ENCODE measurements around the gene IL1RN.

Gene IL1RN

DNA sequence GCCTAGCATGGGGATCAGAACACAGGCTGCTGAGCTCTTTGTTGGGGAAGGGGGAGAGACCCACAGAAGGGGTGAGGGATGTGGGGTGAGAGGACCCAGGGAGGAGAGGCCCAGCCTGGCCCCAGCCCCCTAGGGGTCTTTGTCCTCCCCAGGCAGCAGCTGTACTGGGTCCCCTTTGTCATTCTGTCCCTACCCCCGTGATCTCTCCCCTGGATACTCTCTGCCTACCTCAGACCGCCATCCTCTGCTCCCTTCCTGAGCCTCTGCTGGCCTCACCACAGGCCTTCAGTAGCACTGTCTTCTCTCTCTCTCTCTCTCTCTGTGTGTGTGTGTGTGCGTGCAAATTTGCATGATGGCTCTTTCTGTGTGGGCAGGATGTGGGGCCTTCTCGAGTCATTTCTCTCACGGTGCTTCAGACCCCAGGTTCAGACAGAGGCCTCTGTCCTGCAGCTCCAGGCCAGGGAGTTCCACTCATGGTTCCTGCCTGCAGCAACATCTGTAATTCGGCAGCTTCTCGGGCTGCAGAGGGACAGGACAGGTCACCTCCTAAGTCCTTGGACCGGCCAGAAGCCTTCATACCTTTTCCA lies 47.7 kb downstream of the IL1RN start:
- DNase-seq (ENCODE audit: low spot score): no peak

DNA sequence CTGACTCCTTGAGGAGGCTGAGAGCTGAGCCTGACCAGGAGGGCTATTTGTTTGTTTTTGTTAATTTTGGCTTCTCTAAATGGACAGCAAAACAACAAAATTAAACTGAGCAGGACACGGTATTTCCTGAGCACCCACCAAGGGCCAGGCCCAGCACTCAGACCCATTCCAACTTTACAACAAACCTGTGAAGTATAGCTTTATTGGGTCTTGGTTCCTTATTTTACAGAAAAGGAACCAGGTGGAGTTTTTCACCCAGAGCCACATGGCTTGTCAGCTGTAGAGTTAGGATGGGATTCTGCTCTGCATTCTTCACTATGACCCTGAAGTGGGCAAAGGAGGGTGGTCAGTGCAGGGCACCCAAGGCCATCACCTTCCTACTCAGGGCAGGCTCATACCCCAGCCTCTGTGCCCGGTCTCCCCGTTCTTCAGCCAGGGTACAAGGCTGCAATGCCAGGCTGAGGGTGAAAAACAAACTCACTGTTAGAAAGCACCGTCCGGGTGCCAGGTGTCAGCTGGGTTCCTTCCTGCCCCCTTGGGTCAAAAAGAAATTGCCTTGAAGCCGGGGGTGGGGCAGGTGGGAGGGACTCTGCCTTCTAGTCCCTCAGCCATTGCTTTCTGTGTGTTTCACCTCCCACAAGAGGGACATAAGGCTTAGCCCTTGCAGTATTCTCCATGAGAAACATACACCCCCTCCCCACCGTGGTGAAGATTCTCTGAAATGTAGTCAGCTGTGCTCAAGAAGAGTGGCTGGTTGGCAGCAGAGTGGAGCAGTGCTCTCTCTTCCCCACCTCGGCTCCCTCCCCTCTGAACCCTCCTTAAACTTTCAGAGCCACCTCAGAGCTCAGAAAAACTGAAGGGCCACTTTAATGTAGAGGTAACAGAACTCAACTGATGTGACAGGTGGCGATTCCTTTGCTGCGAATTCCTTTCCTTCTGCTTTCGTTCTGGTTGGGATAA lies 48.6 kb downstream of the IL1RN start:
- no peak for DNase-seq (ENCODE audit: low spot score)

DNA sequence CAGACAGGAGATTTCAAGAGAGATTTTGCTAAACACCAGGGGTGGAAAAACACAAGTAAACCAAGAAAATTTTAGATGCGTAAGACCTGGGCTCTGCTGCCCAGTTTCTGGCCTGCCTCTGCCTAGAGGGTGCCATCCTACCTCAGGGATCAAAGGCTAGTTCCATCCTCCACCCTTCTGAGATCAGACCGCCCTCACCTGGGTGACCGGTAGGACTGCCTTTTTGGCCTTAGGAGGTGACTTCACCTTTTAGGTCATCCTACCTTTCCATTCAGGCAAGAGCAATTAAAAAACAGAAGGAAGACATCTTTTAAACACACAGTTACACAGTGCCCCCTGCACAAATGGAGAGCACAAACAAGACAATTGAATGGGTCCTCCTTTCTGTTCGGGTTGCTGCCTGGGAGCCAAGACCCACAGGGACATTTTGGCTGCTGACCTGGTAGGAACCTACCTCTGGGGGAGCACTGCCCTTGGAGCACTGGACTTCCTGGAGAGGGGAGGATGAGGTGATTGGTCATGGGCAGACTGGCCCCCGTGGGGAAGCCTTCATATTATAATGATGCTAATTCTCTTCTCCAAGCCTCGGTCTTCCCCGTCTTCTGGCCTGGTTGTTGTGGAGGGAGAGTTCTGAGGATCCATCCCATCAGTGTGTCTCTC lies 49.4 kb downstream of the IL1RN start:
- no peak for DNase-seq (ENCODE audit: low spot score)

DNA sequence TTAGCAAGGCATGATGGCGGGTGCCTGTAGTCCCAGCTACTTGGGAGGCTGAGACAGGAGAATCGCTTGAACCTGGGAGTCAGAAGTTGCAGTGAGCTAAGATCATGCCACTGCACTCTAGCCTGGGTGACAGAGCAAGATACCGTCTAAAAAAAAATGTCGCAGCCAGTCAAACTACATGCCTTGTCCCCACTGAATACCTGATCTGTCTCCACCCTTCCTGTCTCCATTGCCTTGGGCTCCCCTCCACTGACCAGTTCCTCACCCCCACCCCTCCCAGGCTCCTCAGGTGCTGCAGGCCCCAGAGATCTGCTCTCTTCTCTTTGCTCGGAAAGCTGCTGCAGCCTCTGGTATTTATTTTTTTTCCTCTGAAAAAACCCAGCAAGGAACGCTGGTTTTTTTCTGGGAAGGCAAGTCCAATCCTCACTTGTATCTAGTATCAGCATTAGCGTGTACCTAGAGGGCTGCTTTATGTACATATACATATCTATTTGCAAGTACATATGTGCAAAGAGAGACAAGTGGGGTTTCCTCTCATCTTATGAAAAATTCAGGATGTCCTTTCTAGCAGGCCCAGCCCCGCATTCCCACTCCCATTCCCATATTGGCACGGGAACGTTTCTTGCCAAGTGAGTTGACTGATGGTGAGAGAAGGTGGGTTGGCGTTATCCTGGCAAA lies 50.8 kb downstream of the IL1RN start:
- DNase-seq (ENCODE audit: low spot score): no peak

DNA sequence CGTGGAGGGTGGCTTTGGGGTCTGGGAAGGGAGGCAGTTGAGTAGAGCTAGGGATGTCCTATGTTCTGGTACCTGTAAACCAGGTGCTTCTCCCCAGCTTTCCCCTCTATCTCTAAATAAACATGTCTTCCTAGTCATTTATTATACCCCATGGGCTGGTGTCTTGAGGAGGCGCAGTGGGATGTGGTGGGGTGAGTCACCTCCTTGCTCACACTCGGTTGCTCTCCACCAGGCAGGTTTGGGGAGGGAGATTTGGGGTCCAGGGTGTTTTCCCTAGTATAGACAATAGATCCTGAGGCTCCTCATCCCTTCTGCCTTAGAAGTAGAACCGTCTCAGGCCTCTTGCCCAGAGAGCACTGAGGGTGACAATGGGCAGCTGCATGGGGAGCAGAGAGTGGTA lies 51.5 kb downstream of the IL1RN start:
- no peak for DNase-seq (ENCODE audit: low spot score)

DNA sequence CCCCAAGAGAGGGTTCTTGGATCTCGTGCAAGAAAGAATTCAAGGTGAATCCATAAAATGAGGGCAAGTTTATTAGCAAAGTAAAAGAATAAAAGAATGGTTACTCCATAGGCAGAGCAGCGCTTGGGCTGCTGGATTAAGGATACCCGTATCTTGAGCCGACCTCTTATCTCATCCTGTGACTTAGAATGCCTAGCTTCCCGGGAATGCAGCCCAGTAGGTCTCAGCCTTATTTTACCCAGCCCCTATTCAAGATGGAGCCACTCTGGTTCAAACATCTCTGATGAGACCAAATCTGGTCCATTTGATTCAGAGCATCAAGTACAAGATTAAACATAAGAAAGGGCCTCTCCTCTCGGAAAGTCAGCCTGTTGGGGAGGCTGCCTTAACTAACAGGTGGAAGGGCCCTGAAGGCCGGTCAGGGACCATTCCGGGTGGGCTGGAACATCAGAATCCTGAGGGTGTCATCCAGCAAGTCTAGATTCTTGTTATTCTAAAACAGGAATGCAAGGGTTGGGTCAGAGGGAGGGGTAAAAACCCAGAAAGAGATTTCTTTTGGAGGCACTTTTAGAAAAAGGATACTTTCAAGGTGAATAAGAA lies 52.1 kb downstream of the IL1RN start:
- no peak for DNase-seq (ENCODE audit: low spot score)

DNA sequence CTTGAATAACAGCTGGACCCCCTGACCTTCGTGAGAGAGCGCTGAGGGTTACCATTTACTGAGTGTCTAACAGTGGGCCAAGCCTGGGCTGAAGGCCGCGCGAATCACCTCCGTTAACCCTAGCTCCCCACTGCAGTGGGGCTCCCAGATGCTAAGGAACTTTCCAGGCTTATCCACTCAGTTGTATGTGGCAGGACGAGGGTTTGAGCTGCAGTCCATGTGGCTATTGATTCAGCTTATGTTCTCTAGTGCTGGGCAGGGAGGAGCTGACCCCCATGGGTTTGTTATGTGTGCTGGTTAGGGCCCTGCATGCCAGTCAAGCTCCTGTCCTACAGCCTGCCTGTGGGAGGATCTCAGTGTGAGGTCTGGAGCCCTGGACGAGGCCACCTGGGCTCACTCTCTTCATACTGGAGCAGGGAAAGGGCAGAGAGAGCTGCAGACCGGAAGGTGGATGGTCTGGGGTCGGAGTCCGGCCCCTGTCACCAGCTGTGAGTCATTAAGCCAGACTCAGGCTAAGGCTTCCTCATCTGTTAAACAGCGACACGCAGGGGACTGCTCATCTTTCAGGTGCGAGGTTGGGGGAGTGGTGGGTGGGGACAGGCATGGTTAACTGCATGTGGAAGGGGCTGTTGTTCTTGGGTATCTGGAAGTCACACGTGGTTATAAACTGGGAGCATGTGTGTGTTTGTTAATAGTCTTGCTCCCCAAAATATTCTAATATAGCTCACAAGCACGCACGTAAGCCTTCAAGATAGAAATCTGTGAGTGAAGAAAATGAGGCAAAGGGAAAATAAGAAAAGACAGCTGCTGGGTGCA lies 52.9 kb downstream of the IL1RN start:
- DNase-seq (ENCODE audit: low spot score): no peak

DNA sequence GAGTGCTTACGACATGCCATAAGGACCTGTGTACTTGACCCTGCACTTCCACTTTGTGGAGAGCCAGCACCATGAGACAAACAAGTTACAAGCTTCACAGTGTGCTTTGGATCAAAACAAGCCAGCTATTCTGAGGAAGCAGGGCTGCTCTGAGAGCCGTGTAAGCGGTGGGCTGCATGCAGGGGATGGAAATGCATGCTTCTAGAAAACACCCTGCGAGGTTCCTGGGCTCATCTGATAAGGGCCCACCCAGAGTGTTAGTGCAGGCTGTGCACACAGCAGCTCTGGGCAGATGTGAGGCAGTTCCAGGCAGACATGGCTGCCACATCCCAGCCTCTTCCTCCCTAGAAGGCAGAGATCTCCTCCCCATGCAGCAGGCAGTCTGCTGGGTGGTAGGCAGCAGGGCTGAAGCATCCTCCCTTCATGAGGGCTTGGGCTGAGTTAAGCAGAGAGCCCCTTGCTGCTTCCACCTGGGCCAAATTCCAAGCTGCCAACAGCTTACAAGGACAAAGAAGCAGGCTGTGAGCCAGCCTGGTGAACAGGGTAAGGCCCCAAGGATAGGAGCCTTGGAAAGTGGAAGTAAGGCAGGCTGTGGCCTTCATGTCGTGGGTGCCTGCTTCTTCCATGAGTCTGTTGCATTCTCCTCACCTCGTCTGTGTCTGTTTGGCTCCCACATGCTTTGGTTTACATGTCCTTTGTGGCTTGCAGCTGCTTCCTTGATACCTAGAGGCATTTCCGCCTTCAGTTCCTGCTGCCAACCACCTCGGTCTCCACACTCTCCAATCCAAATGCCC lies 54.1 kb downstream of the IL1RN start:
- DNase-seq (ENCODE audit: low spot score): no peak

DNA sequence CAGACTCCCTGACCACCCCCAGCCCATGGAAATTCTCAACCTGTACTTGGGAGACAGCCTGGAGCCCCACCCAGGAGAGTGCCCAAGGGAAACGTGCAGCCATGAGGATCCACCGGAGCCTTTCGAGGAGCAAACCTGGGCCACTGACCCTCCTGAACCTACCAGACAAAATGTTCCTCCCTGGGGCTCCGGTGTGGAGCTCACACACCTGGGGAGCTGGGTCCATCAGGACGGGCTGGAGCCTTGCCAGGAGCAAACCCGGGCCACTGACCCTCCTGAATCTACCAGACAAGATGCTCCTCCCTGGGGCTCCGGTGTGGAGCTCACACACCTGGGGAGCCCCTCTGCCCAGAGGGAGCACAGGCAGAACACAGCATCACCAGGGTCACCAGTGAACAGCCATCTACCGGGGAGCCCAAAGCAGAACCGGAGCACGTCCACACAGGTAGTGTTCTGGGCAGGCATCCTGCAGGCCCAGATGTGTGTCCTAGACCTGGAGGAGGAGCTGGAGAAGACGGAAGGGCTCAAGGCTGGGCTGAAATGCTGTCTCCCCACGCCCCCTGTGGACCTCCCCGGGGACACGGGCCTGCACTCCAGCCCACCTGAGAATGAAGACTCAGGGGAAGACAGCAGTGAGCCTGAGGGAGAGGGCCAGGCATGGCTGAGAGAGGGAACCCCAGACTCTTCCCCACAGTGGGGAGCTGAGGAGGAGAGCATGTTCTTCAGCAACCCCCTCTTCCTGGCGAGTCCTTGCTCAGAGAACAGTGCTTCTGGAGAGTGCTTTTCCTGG lies 55.3 kb downstream of the IL1RN start:
- no peak for DNase-seq (ENCODE audit: low spot score)

DNA sequence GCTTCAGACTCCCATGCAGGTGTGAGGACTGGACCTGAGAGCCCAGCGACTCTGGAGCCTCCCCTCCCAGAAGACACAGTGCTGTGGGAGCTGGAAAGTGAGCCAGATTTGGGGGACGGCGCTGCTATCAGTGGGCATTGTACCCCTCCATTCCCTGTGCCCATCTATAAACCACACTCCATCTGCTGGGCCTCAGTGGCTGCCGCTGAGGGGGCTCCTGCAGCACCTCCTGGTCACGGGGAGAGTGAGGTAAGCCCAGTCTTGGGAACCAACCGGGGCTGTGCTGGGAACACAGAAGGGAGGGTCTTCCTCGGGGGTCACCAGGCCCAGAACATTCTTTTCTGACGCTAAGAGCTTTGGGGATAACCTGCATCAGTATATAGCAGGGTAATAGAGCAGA lies 55.9 kb downstream of the IL1RN start:
- no peak for DNase-seq (ENCODE audit: low spot score)

All from AG08396 (cell line).